RWPE1 (cell line): ENCODE data around the gene CLASP1.

Source experiments
- CTCF ChIA-PET: fragments of 350-600 bp; sonication (Branson Sonifier 250); formaldehyde crosslinking; extraction: SDS; loops from one replicate; lab custom pipeline; 2021; lab: Yijun Ruan, JAX
- POLR2A ChIA-PET: fragments of 400-600 bp; formaldehyde crosslinking; extraction: SDS; loops from one replicate; lab custom pipeline; 2020; ENCODE audit warnings: antibody characterized with exemption; ENCODE audit not compliant: low non-redundant PET; lab: Yijun Ruan, JAX
- DNase-seq: peaks from one replicate; pipeline ENCODE4 v3.0.0; 2012; ENCODE audit warnings: low spot score
- H3K27ac ChIP-seq: fragments of 450-650 bp; 2 replicates; pipeline ENCODE4 v1.5.1; 2017
- TF ChIP-seq, protein P1 (sequence below): fragments of 450-650 bp; conservative IDR thresholded peaks from 2 replicates; pipeline ENCODE4 v1.5.1; 2017; ENCODE audit warnings: low read depth, mild to moderate bottlenecking

CLASP1 gene

DNA sequence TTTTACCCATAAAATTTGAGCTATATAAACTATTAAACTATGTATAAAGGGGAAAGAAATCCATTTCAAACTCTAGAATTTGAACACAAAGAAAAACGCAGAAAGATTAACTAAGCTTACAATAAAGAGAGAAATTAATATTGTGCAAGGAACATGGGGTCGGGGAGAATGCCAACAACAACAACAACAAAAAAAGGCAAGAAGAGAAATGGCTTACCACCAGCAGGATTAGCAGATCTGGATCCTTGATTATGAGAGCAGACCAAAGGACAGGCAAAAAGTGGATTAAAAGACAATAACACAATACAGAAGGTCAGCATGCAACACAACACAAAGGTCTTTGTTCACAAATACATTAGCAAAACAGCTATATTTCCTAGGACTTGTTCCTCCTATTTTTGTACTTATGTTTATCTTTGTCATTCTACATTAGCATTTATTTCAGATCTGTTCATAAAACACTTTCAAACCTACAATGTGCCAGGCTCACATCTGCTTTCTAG lies 222.0 kb downstream of the CLASP1 start:
- ChIA-PET POLR2A (no interaction called here), CTCF (no interaction called here)
- TF ChIP-seq, protein P1, sequence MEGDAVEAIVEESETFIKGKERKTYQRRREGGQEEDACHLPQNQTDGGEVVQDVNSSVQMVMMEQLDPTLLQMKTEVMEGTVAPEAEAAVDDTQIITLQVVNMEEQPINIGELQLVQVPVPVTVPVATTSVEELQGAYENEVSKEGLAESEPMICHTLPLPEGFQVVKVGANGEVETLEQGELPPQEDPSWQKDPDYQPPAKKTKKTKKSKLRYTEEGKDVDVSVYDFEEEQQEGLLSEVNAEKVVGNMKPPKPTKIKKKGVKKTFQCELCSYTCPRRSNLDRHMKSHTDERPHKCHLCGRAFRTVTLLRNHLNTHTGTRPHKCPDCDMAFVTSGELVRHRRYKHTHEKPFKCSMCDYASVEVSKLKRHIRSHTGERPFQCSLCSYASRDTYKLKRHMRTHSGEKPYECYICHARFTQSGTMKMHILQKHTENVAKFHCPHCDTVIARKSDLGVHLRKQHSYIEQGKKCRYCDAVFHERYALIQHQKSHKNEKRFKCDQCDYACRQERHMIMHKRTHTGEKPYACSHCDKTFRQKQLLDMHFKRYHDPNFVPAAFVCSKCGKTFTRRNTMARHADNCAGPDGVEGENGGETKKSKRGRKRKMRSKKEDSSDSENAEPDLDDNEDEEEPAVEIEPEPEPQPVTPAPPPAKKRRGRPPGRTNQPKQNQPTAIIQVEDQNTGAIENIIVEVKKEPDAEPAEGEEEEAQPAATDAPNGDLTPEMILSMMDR = no peak
- no peak overlapping the region for H3K27ac ChIP-seq
- DNase-seq = no peak

DNA sequence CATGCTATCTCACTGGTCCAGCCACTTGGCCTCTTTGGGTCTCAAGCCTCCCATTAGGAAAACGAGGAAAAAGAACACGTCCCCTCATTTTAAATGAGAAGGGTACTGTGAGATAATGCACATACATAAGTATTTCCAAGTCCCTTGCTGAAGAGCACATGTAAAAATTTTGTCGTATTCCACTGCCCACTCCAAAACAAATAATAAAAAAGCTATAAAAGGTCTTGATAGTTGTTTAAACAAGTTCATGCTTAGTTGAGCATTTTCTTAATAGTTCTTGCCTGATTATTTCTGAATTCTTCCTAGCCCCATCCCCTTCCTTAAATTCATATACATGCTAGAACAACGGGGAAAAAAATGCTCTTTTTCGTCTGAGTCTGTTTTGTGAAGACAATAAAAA lies 228.8 kb downstream of the CLASP1 start:
- TF ChIP-seq, protein P1 = no peak
- ChIA-PET POLR2A (no interaction called here), CTCF (no interaction called here)
- H3K27ac ChIP-seq = no peak overlapping the region
- DNase-seq = no peak

DNA sequence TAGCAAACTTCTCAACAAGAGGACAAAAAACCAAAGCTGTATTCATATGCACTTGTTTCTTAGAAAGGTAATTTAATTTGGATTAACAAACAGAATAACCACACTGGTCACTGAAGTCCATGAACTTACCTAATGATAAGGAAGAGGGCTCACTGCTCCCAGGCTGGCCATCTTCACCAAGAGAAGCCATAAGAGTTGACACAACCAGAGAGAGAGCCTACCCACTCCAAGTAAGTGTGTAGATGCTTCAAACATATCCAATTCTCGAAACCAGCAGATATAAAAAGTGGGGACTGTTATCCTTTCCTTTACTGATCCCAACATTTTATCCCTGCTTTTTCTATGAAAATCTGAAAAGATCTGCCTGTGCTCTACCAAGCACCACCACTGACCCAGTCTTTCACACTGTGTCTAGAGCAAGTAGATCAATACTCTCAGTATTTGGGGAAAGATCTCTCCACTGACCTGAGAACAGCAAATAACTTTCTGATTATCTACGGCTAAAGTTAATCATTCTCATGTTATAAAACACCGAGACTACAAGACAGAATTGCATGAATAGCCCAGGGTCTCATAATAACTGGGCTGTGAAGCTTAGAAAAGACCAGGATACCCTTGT lies 230.1 kb downstream of the CLASP1 start:
- TF ChIP-seq, protein P1 = no peak
- DNase-seq = no peak
- ChIA-PET CTCF (interaction anchor here (0.7 kb wide), 1 partner anchor 771 kb away, joined by 5 read pairs; no protein-coding TSS in a partner anchor), POLR2A (interaction anchor here (0.5 kb wide), 1 partner anchor 302 kb away, joined by 4 read pairs; no protein-coding TSS in a partner anchor)
- H3K27ac ChIP-seq = no peak overlapping the region

DNA sequence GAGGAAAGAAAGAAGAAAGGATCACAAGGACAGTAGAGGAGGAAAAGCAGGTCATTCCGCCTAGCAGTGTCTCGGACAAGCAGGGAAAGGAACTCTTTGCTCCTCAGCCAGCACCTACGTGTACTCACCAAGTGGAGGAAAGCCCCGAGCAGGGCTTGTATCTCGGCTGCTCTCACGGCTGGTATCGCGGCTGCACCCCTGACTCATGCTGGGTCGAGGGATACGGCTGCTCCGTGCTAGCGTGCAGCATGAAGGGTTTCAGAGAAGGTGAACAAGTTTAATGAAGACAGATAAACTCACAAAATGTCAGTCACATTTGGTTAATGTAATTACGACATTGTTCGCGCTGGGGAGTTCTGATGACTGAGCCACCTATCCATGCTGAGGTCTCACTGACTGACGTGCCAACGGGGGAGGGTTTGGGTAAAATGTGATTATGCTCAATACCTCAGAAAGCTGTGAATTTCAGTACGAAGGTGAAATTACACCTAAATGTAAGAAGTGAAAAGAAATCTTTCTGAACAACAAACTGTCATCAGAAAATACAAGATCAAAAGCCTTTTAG lies 230.7 kb downstream of the CLASP1 start:
- no peak overlapping the region for H3K27ac ChIP-seq
- ChIA-PET POLR2A (no interaction called here), CTCF (no interaction called here)
- TF ChIP-seq, protein P1 = no peak
- DNase-seq = no peak

DNA sequence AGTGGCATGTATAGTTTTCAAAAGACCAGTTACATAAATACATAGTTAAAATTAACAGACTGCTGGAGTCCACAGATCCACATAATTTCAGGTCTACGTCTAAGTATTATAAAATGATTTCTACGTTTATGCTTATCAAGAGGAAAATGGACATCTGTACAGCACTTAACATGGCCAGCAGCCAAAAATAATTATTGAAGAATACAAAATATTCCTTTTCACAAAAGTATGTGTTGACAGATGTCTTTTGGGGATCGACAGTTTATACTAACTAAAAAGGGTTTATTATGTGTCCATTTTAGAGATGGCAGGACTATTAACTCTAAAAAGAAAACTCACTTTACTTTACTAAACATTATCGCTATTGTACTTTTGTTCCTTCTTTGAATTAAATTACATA lies 231.4 kb downstream of the CLASP1 start:
- ChIA-PET POLR2A (no interaction called here), CTCF (no interaction called here)
- no peak overlapping the region for H3K27ac ChIP-seq
- DNase-seq = no peak
- TF ChIP-seq, protein P1 = no peak

DNA sequence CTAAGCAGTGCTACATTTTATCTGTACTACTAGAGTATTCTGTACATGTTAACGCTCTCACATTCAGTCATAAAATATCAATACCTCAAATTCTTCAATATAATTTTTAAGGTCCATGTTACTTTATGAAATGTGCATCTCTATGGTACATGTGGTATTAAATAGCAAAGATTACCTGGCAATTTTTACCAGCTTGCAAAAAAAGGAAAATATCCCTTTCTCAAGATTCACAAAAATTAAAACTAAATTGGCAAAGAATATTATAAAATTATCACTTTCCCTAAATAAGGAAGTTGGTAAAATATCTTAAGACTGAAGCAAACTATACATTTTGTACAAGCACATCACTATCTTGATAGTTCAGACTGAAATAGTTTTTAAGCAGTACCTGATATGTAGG lies 233.5 kb downstream of the CLASP1 start:
- H3K27ac ChIP-seq = no peak overlapping the region
- no peak for DNase-seq
- TF ChIP-seq, protein P1 = no peak
- ChIA-PET CTCF (no interaction called here), POLR2A (no interaction called here)
